ENCODE data around the gene ARHGEF1.
"Not testable (repeated sequence)": the region's sequence is repeated elsewhere in the genome, so short reads cannot be mapped to it uniquely, and the experiment has no call there.

Gene ARHGEF1

DNA sequence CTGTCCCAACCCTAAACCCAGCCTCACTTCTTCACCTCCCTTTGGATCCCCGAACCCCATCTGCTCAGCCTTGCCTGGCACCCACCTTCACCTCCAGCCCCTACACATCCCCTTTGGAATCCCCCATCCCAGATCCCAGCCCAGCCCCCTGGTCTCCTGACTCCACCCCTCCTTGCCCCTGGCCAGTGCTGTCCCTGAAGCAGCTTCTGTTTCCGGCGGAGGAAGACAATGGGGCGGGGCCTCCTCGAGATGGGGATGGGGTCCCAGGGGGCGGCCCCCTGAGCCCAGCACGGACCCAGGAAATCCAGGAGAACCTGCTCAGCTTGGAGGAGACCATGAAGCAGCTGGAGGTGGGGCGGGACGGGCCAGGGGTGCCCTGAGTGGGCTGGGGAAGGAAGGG is 23.3 kb downstream of the ARHGEF1 start:
- no peak for DNase-seq

DNA sequence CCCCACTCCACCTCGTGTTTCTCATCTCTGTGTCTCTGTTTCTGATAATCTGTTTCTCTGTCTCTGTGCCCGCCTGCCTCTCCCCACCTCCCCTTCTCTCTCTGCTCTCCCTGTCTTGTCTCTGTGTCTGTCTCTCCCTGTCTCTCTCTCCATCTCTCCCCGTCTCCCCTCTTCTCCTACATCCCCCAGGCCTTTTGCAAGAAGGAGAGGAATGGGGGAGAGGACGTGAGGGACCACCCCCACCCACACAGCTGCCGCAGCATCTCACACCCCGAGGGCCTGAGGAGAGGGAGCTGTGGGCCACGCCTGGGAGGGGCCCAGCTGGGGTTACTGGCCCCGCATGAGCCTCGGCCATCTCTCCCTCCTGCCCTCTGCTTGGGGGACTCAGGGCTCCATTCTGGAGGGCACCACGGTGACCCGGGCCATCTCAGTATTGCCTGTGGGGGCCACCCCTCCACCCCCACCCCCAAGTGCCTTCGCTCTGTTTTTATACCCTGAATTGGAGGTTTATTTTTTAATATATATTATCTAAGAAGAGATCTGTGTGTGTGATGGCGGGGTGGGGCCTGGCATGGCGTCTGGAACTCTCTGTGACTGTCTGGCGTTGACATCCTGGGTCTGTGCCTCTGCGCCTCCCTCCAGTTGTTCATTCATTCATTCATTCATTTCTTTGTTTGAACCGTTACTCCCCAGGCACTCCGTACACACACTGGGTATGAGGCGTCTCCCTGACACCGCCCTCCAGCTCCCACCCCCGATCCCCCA is 24.1 kb downstream of the ARHGEF1 start:
- no peak for DNase-seq

DNA sequence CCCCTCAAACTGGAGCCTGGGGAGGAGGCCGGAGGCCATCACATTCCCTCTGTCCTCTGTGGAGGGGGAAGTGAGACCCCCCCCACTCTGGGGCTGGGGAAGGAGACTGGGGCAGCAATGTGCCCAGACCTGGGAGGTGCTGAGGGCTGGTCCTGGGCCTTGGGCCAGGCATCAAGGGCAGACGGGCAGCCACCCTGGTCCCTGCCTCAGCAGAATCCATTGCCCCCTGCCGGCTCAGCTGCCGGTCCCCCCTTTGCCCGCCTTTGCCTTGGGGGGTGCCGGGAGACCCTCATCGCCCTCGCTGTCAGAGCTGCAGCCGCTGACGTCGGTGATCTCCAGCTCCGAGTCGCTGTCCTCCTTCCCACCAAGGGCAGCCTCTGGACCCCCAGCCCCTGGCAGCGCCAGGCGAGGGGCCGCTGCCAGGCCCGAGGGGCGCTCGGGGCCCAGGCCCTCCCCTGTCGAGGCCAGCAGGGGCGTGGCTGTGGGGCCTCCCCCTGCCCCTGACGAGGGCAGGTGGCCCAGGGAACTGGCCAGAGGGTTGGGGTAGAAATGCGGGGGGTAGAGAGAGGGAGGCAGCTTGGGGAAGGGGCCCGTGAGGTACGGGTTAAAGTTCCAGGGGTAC is 25.1 kb downstream of the ARHGEF1 start:
- DNase-seq, result no peak

DNA sequence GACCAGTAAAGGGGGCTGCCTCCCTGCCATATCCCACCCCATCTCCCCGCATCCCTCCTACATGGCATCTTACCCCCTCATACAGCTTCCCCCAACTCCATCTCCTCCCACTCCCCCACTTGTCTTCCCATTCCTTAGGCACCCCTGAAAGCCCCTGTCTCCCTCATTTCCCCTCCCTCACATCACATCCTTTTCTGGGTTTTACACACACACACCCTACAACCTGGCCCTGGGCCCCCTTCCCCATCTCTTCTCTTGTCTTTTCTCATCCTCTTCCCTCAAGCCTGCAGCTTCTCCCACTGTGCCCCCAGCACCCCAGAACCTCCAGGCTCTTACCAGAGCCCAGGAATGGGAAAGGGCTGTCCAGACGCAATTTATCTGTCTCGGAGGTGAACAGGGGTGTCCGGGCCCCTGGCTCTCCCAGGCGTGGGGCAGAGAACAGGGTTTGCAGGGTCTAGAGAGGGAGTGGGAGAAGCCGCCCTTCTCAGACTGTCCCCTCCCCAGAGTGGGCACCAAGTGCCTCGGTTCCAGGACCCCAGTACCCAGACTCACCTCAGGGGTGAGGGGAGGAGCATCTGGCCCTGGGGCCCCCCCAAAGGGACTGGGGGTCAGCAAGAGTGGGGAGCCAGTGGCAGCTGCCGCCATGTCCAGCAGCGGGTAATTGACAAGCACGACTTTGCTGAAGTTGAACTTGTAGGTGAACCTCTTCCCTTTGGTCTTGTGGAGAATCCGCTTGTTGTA is 25.9 kb downstream of the ARHGEF1 start:
- no peak for DNase-seq

DNA sequence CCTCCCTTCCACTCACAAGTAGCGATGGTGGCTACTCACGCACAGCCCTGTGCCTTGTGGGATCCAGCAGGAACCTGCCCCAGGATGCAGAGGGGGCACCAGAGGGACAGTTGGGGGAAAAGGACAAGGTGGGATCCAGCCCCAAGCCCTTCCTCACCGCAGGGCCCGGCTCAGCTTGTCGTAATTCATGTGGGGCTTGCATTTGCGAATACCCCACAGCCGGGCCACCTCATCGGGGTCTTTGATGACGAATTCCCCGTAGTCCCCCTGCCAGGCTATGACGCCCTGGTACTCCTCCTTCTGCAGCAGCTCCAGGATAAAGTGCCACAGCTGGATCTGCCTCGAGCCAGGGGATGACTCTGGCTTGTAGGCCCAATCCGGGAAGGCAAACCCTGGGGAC is 26.7 kb downstream of the ARHGEF1 start:
- DNase-seq, result no peak

DNA sequence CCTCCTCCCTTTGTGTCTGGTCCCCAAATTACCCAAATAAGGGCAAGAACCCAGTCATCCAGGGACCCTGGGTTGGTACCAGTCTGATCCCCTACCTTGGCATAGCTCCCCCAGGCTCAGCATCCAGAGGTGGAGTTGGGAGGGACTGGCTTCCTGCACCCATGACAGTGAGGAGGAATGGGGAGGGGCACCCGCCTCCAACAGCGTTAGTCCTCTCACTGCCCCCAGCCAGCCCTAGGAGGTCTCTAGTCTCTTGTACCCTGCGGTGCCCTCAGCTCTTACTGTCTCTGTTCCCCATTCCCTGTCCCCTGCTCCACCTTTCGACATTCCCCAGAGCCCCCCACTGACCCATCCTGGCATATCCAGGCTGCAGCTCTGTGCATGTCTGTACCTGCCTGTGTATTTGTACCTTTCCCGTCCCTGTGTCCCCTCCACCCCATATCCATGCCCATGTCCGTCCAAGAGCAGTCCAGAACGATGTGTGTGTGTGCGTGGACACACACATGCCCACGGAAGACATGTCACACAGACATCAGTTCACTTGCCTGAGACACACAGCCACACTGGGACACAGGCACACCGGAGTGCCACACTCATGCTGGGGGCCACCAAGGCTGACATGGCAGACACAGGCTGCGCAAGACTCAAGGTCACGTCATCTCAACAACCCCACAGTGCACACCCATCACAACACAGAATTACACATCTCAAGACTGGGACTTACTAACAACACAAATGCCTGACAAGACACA is 27.4 kb downstream of the ARHGEF1 start:
- no peak for DNase-seq

DNA sequence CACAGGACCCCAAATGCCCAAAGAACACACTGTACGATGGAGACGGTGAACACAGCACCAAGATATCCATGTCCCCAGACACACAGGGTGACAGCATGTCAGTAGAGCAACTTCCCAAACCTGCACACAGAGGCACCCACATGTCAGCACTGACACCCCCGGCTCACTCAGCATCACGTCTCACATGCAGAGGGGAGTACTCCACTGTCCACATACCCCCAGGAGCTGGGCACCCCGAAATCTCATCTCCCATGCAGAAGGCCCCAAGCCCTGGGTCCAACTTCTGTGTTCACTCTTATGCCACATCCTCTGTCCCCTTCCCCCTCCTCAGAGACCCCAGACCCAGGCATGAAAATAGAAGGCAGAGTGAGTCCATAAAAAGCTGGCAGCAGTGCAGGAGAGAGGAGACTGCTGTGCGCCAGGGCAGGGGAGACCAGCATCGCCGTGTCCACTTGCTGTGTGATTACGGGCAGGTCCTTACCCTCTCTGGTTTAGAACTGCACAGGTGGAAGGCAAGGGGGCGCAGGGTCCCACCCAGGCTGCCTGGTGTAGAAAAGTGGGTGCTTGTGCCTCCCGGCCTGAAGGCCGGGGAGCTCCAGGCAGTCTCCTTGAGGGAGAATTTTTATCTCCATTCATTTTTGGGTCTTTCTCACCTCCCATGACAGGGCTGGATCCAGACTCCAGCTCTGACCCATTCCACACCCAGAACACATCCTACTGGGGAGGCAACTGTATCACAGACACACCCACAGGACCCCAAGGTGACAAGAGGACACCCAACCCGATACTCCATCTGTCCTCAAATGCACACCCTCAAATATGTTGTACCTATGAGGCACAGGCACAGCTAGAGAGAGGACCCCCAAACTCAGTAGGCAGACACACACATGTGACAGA is 28.3 kb downstream of the ARHGEF1 start:
- no peak for DNase-seq

DNA sequence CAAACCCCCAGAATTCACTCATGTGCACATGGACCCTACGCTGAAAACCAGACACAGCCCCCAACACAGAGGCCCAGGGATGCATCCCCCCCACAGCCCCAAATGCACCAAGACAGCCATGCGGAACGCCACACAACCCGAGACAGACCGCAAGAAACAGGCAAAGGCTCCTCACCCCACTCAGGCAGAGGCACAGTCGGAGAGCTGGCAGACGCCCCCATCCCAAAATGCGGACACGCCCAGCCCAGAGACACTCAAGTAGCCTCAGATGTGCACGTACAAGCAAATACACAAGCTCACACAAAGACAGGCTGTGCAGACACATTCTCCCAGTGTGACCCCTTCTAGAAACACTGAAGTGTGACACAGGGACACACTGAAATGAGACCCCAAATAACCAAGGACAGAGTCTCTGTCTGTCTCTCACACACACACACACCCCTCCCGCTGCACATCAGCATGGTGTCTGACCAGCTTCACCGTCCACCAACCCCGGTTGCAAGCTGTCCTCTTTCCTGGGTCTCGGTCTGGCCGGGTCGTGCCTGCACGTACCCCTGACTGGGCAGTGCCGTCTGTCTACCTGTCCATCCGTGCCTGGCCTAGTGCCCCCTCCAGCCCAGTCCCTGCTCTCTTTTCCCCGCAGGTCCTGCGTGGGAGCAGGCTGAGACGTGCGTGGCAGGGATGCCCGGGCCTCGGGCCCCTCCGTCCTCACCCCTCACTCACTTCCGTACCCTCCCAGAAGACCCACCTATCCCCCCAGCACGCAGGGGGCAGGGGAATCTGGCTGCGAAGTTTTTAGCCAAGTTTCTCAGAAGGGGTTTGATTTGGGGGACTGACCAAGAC is 29.1 kb downstream of the ARHGEF1 start:
- no peak for DNase-seq

DNA sequence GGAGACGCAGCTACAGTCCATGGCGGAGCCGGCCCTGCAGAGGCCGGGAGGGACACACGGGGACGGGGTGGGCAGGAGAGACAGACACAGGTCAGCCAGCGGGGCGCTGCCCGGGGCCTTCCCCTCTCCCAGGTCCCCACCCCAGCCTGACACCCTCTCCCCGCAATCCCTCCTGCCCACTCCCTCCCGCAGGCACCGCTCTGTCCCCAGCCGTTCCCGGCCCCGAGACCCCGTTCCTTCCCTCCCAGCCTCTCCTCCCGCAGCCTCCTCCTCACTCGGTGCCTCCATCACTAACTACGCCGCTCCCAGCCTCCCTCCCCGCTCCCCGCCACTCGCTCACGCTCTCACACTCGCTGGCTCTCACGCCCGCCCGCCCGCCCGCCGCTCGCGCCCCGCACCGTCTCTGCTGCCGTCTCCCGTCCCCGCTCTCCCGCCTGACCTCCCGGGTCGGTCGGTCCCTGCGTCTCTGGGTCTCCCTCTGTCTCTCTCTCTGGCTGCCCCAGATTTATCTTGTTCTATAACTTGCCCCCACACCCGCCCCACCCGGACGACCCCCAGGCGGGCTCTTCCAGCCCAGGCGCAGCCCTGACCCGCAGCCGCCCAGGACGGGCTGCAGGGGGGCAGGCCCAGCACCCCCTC is 30.0 kb downstream of the ARHGEF1 start:
- no peak for DNase-seq

DNA sequence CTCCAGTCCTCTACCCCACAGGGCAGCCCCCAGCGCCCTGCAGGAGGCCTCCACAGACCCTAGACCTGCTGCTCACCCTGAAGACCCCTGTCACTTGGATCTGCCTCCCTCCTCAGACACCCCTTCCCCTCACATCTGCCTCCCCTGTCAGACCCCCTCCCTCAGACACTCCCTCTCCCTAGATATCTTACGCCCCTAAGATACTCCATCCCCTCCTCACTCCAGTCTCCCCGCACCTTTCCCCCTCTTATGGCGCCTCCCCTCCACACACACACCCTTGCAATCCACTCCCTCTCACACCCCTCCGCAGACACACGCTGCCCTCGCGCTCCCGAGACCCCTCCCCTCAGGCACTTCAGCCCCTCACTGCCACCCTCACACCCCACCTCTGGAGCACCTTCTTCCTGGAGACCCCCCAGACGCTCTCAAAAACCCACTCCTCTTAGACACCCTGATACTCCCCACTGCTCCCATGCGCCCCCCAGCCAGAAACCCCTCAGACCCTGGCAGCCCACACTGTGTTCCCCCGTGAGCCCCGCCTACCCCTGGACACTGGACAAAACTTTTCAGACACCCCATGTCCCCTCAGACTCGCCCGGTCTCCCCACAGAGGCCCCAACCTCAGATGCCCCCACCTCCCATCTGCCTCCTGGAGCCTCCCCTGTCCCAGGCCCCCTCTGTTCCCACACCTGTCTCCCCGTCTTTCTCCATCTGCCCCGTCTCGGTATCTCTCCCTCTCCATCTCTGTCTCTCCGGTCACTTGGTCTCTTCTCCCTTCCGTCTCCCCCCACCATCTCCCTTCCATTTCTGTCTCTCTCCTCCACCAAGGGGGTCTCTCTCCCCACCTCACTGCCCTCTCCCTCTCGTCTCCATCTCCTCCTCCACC is 30.8 kb downstream of the ARHGEF1 start:
- no peak for DNase-seq

DNA sequence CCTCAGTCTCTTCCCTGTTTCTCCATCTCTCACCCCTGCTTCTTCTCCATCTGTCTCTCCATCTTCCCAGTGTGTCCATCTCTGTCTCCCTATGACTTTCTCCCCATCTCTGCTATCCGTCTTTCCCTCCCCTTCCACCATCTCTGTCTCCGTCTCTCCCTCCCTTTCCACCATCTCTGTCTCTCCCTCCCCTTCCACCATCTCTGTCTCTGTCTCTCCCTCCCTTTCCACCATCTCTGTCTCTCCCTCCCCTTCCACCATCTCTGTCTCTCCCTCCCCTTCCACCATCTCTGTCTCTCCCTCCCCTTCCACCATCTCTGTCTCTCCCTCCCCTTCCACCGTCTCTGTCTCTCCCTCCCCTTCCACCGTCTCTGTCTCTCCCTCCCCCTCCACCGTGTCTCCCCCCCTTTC is 31.4 kb downstream of the ARHGEF1 start:
- DNase-seq, result not testable (repeated sequence)

DNA sequence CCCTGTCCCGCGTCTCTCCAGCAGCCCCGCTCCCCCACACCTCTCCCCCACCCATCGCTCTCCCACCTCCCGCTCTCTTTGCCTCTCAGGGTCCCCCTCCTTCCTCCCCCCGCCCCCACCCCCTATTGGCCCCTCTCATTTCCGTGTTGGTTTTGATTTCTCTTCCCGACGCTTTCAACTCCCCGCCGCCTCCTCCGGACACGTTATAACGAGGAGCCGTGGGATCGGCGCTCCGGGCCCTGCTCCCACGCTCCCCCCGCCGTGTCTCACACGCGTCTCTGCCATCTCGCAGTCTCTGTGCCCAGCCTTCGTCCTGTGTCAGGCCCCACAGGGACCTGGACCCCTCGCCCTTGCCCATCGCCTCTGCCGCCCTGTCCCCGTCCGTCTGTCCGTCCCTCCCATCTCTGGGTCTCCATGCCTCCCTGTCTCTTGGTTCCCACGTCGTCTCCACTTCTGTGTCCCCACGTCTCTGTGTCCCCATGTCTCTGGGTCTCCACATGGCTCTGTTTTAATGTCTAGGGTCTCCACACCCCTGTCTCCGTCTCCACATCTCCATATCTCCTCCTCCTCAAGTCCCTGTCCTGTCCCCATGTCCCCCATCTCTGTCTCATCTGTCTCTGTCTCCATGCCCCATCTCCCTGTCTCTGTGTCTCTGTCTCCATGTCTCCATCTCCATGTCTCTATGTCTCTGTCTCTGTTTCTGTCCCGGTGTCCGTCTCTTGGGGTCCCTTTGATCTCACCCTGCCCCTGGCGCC is 32.2 kb downstream of the ARHGEF1 start:
- DNase-seq, result no peak

DNA sequence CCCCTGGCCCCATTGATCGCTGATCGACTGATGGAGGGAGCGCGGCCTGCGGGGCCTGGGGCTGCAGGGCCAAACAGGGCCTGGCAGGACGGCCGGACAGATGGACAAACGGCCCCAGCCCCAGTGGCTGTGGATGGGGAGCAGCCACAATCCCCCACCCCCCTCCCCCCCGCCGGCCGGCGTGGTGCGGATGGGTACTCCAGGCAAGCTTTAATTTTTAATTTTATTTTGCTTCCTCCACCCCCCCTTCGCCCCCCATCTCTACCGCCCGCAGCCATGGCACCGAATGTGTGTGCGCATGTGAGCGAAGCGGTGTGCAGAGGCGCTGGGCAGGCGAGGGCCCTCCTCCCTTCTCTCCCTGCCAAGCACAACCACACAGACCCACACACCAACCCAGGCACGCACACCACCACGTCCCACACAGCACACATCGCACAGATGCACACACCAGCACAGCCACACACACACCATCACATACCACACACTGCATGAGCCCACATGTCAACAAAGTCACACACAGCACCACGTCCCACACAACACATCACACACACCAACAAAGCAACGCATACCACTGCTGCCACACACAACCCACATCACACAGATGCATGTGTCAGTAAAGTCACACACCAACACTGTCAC is 32.9 kb downstream of the ARHGEF1 start:
- DNase-seq, result no peak

DNA sequence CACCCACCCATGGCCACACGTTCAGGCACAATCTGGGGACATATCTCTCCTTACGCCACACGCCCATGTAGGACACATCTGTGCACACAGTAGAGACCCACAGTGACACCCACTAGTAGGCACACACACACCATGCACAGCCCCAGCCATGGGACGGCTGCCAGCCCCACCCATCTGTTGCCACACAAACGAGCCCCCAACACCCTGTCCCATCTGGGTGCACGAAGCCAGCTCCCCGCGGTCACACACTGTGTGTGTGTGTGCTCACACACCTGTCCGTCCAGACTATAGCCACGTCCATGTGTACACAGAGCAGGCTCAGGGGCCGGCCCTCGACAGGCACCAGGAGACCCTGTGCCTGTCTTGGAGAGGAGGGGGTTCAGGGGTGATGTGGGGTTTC is 34.7 kb downstream of the ARHGEF1 start:
- DNase-seq, result no peak

DNA sequence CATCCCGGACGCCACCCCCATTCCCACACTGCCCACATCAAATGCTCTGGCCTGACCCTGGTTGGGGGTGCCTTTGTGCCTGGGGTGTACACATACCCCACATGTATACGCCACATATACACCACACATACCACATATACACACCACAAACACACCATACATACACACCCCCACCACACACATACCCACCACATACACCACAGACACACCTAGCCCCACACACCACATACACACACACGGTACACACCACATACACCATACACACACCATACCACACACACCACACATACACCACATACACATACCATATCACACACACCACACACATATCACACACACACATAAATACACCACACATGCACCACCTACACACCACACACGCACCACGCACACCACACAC is 35.1 kb downstream of the ARHGEF1 start:
- DNase-seq, result no peak

DNA sequence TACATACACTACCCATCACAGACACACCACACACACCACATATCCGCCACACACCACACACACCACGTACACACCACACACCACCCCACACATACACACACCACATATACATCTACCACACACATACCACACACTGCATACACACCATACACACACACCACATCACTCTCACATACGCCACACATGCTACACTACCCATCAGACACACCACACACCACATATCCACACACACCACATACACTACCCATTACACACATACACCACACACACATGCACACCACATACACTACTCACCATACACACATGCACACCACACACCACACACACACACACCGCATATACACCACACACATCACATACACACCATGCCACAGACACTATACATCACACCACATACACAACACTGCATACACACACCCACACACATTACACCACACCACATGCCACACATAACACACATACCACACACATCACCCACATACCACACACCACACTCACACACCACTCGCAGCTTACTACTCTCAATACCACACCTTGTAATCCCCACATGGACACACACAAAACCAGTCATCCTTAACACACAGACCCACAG is 35.8 kb downstream of the ARHGEF1 start:
- DNase-seq, result no peak

DNA sequence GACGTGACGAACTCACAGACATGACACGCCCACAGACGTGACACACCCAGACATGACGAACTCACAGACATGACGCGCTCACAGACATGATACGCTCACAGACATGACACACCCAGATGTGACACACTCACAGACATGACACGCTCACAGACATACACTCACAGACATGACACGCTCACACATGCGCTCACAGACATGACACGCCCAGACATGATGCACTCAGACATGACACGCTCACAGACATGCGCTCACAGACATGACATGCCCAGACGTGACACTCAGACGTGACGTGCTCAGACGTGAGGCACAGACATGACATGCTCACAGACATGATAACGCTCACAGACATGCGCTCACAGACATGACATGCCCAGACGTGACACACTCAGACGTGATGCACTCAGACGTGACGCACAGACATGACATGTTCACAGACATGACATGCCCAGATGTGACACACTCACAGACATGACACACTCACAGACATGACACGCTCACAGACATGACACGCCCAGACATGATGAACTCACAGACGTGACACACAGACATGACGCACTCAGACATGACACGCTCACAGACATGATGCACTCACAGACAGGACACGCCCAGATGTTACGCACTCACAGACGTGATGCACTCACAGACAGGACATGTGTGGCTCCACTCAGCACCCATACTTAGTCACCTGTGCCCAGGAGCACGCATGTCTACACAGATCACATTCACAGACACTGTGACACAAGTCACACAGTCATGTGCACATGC is 37.1 kb downstream of the ARHGEF1 start:
- no peak for DNase-seq

All from activated CD4-positive, alpha-beta T cell treated with anti-CD3 and anti-CD28 coated beads, Interleukin-2, Interleukin-6, amounts not matched to agents 100 ng/mL and 50 ng/mL, durations not matched to agents 16 hours and 8 hours (primary cell).